Liver (tissue), 9 donors: ENCODE measurements around the gene TSEN2. TPM values are rescaled to one million over a fixed set of nuclear protein-coding genes. Genes with fewer than 3 reads are reported as not detected.

Experiments used
- DNase-seq: peaks from one replicate; pipeline ENCODE4 v3.0.0-alpha.2; 2017; ENCODE audit warnings: low spot score
- H3K27ac ChIP-seq, 2 donors: one replicate each; pipeline ENCODE4 v1.7.0; 2013; ENCODE audit warnings: inconsistent platforms in 2 of 2, low read length in 2 of 2, control low read depth in 1 of 2, low read depth in 1 of 2, mild to moderate bottlenecking in 1 of 2
- H3K27me3 ChIP-seq, 4 donors: one replicate each; pipeline versions ENCODE4 v1.6.1 to v1.7.0; 2013; ENCODE audit warnings: low read length in 3 of 4, inconsistent platforms in 1 of 4, mild to moderate bottlenecking in 1 of 4, moderate library complexity in 1 of 4; ENCODE audit not compliant: control insufficient read depth in 4 of 4, insufficient read depth in 4 of 4
- H3K36me3 ChIP-seq, 4 donors: one replicate each; pipeline versions ENCODE4 v1.6.1 to v1.7.0; 2013; ENCODE audit warnings: low read length in 3 of 4, mild to moderate bottlenecking in 3 of 4, low read depth in 1 of 4, moderate library complexity in 1 of 4; ENCODE audit not compliant: control insufficient read depth in 4 of 4, insufficient read depth in 3 of 4
- H3K4me1 ChIP-seq, 4 donors: one replicate each; pipeline versions ENCODE4 v1.6.1 to v1.7.0; 2013; ENCODE audit warnings: low read length in 3 of 4, mild to moderate bottlenecking in 3 of 4, moderate library complexity in 1 of 4; ENCODE audit not compliant: control insufficient read depth in 4 of 4, insufficient read depth in 4 of 4
- H3K4me3 ChIP-seq, 3 donors: one replicate each; pipeline versions ENCODE4 v1.6.1 to v1.7.0; 2013; ENCODE audit warnings: low read length in 3 of 3, control low read depth in 1 of 3, low read depth in 1 of 3, mild to moderate bottlenecking in 1 of 3
- H3K9ac ChIP-seq, 2 donors: one replicate each; pipeline ENCODE4 v1.7.0; 2013; ENCODE audit warnings: low read length in 2 of 2, mild to moderate bottlenecking in 2 of 2, moderate library complexity in 2 of 2, control low read depth in 1 of 2, low read depth in 1 of 2
- H3K9me3 ChIP-seq, 4 donors: one replicate each; pipeline versions ENCODE4 v1.6.1 to v1.7.0; 2013; ENCODE audit warnings: low read length in 3 of 4; ENCODE audit not compliant: control insufficient read depth in 4 of 4
- ATF3 ChIP-seq: IDR thresholded peaks from 2 replicates; pipeline ENCODE4 v1.6.1; 2016; ENCODE audit warnings: antibody characterized with exemption
- CTCF ChIP-seq: fragments of 150-350 bp; IDR thresholded peaks from 2 replicates; pipeline ENCODE4 v1.5.1; 2017; ENCODE audit warnings: improper control_type of control experiment, low read depth, low read length; ENCODE audit not compliant: missing input control
- EGR1 ChIP-seq, 2 donors: IDR thresholded peaks; 2 replicates each; pipeline ENCODE4 v1.6.1; 2016 to 2018; ENCODE audit warnings: antibody characterized with exemption in 2 of 2, low read depth in 2 of 2
- FOXA1 ChIP-seq: IDR thresholded peaks from 2 replicates; pipeline ENCODE4 v1.6.1; 2016; ENCODE audit warnings: antibody characterized with exemption
- FOXA2 ChIP-seq: IDR thresholded peaks from 2 replicates; pipeline ENCODE4 v1.6.1; 2016; ENCODE audit warnings: antibody characterized with exemption
- GABPA ChIP-seq, 2 donors: IDR thresholded peaks in 1 of 2; conservative IDR thresholded peaks in 1 of 2; 2 replicates each; pipeline ENCODE4 v1.6.1; 2016; ENCODE audit warnings: antibody characterized with exemption in 2 of 2, mild to moderate bottlenecking in 1 of 2, moderate library complexity in 1 of 2
- HNF4A ChIP-seq, 2 donors: conservative IDR thresholded peaks; 2 replicates each; pipeline ENCODE4 v1.6.1; 2016; ENCODE audit warnings: antibody characterized with exemption in 2 of 2, mild to moderate bottlenecking in 2 of 2
- HNF4G ChIP-seq: IDR thresholded peaks from 2 replicates; pipeline ENCODE4 v1.6.1; 2016; ENCODE audit warnings: antibody characterized with exemption
- JUND ChIP-seq, 2 donors: IDR thresholded peaks; 2 replicates each; pipeline ENCODE4 v1.6.1; 2016; ENCODE audit warnings: antibody characterized with exemption in 2 of 2
- NR2F2 ChIP-seq: IDR thresholded peaks from 2 replicates; pipeline ENCODE4 v1.6.1; 2016; ENCODE audit warnings: antibody characterized with exemption
- RAD21 ChIP-seq, 2 donors: IDR thresholded peaks; 2 replicates each; pipeline ENCODE4 v1.6.1; 2016; ENCODE audit warnings: antibody characterized with exemption in 2 of 2, mild to moderate bottlenecking in 2 of 2
- REST ChIP-seq: IDR thresholded peaks from 2 replicates; pipeline ENCODE4 v1.6.1; 2016; ENCODE audit warnings: antibody characterized with exemption, mild to moderate bottlenecking
- RXRA ChIP-seq, 2 donors: IDR thresholded peaks; 2 replicates each; pipeline ENCODE4 v1.6.1; 2017 to 2018; ENCODE audit warnings: antibody characterized with exemption in 2 of 2, mild to moderate bottlenecking in 1 of 2
- SP1 ChIP-seq: IDR thresholded peaks from 2 replicates; pipeline ENCODE4 v1.6.1; 2018; ENCODE audit warnings: antibody characterized with exemption, mild to moderate bottlenecking
- TAF1 ChIP-seq: conservative IDR thresholded peaks from 2 replicates; pipeline ENCODE4 v1.6.1; 2016; ENCODE audit warnings: antibody characterized with exemption, mild to moderate bottlenecking
- YY1 ChIP-seq: IDR thresholded peaks from 2 replicates; pipeline ENCODE4 v1.6.1; 2016; ENCODE audit warnings: antibody characterized with exemption, mild to moderate bottlenecking
- ZBTB33 ChIP-seq: IDR thresholded peaks from 2 replicates; pipeline ENCODE4 v1.6.1; 2016; ENCODE audit warnings: antibody characterized with exemption
- WGBS: extraction: QIAGEN DNeasy Blood & Tissue Kit; methylation state at CpG from one replicate; pipeline ENCODE4 v1.1.7; 2013; 5-methylcytosine and 5-hydroxymethylcytosine counted together
- polyA plus RNA-seq, 2 donors: library from polyadenylated mRNA; stranded (reverse) in 1 of 2; unstranded in 1 of 2; fragments of 200-250 nt in 1 of 2; fragments of >200 nt in 1 of 2; fragmentation: Nextera tagmentation in 1 of 2; extraction: Ambion mirVana in 1 of 2; gene quantifications; one replicate each; pipeline versions ENCODE4 v1.2.1 to v1.2.3, GENCODE V29; 2013 to 2015
- total RNA-seq, 2 donors: library from RNA; depleted of rRNA; stranded (reverse); fragments of >200 nt; gene quantifications; one replicate each; pipeline ENCODE4 v1.2.3, GENCODE V29; 2014
- TF ChIP-seq, protein P1 (sequence below): IDR thresholded peaks from 2 replicates; pipeline ENCODE4 v1.6.1; 2016; ENCODE audit warnings: antibody characterized with exemption
- donor health status: healthy.
- donor health status: healthy.
- donor health status: healthy.
- donor health status: healthy.
- donor health status: healthy.

Gene TSEN2
- total and polyA plus RNA-seq, 4 donors = 4.1 to 14.1 (median 6.9) TPM

DNA sequence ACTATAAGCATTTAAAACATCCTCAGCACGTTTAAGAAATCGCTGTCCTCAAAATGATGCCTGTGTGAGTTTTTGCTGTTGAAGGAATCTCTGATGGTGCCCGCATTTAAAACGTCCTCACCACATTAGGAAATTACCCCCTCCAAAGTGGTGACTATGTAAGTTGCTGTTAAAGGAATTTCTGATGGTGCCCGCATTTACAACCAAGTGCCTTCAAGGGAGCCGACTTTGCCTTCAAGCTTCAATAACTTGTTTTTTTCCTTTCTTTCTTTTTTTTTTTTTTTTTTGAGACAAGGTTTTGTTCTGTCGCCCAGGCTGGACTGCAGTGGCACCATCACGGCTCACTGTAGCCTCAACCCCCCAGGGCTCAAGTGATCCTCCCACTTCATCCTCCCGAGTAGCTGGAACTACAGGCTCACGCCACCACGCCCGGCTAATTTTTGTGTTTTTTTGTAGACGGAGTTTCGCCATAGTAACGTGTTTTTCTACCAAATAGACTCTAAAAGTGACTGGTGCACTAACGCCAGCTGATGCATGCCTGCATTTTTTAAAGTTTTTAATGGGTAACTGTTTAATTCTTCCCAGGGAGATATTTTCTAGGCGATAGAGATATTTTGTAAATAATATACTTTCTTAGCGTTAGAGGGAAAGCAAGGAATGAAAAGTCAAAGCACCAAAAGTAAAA lies 19.0 kb upstream of the TSEN2 start:
- Histone ChIP-seq H3K27ac (no peak overlapping the region), H3K27me3 (no peaks in the 10 kb centered on the region), H3K4me3 (no peak overlapping the region), H3K9ac (no peak overlapping the region), H3K36me3 (no peaks in the 10 kb centered on the region), H3K4me1 (peaks cover 3 to 10% (median 6%) of the 10 kb centered on the region in 4 donors), H3K9me3 (no peaks in the 10 kb centered on the region)
- TF ChIP-seq FOXA2 = no peak
- no peak for TF ChIP-seq GABPA (IDR thresholded peaks at IDR 0.05 in 1 of 2, conservative IDR thresholded peaks at IDR 0.05 in 1 of 2)
- no peak for TF ChIP-seq ZBTB33
- TF ChIP-seq YY1 = no peak
- TF ChIP-seq NR2F2 = no peak
- no peak for TF ChIP-seq SP1
- no peak for TF ChIP-seq RXRA (IDR thresholded peaks at IDR 0.05)
- TF ChIP-seq, protein P1, sequence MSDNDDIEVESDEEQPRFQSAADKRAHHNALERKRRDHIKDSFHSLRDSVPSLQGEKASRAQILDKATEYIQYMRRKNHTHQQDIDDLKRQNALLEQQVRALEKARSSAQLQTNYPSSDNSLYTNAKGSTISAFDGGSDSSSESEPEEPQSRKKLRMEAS = no peak
- TF ChIP-seq CTCF = no peak
- no peak for TF ChIP-seq REST
- no peak for TF ChIP-seq EGR1 (IDR thresholded peaks at IDR 0.05; ENCODE audit: low read depth in 2 of 2)
- TF ChIP-seq HNF4G = no peak
- no peak for TF ChIP-seq ATF3
- no peak for TF ChIP-seq JUND (IDR thresholded peaks at IDR 0.05)
- no peak for DNase-seq
- 92% methylated on average over 18 of the region's 18 CpGs for WGBS

DNA sequence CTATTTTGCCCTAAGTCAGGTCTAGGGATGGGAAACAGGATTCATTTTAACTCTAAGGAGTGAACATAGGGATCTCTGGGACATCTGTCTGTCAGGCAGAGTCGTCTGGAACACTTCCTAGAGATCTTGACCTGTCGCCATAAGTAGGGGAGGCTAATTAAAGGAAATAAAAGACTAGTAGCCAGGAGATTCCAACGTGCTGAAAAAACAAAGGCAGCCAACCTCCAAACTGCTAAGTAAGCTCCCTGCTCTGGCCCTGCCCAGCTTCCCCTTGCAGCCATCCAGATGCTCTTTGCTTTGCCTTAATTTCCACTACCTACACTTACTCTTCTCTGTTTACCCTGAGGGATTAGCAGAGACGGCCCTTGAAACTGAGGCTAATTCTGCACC lies 18.4 kb upstream of the TSEN2 start:
- Histone ChIP-seq H3K27me3 (no peaks in the 10 kb centered on the region), H3K36me3 (no peaks in the 10 kb centered on the region), H3K27ac (no peak overlapping the region), H3K9ac (no peak overlapping the region), H3K9me3 (no peaks in the 10 kb centered on the region), H3K4me1 (peaks cover 3 to 10% (median 6%) of the 10 kb centered on the region in 4 donors), H3K4me3 (no peak overlapping the region)
- WGBS = 69% methylated on average over 4 of the region's 4 CpGs
- DNase-seq = no peak
- no peak for TF ChIP-seq YY1
- TF ChIP-seq CTCF = no peak
- TF ChIP-seq, protein P1 = no peak
- no peak for TF ChIP-seq JUND (IDR thresholded peaks at IDR 0.05)
- no peak for TF ChIP-seq ATF3
- TF ChIP-seq NR2F2 = no peak
- no peak for TF ChIP-seq TAF1
- no peak for TF ChIP-seq RAD21 (IDR thresholded peaks at IDR 0.05)
- TF ChIP-seq EGR1 (IDR thresholded peaks at IDR 0.05; ENCODE audit: low read depth in 2 of 2) = no peak
- no peak for TF ChIP-seq FOXA1
- TF ChIP-seq HNF4A (conservative IDR thresholded peaks at IDR 0.05) = no peak
